Posterior cingulate gyrus (tissue), 11 donors: ENCODE results near the gene MARCHF10.
A peak's percentile ranks its signal among the peaks of the same experiment; 100 is the strongest.

Source experiments
- DNase-seq, 10 donors: peaks; one replicate each; pipeline versions ENCODE4 v3.0.0 to v3.0.0-alpha.2; 2020 to 2021; ENCODE audit warnings: mixed read lengths in 3 of 10
- intact Hi-C: fragments of 100-400 bp; cut with DNase I; formaldehyde crosslinking; loops from one replicate; pipeline ENCODE4 v1.15.1; 2023

The MARCHF10 gene

GRCh38 chr17:62653002-62653825 lies 154.9 kb downstream of the MARCHF10 start:
- intact Hi-C loops = no loop called here
- peak in 8 of 10 donors; percentile 29 to 92 (median 54) for DNase-seq

- intact Hi-C loops = no loop called here
- peak in 5 of 10 donors; percentile 13 to 87 (median 79) for DNase-seq
Observed at GRCh38 chr17:62652251-62653001, 155.7 kb downstream of the MARCHF10 start.
